HuH-7.5 (cell line): Measurements from ENCODE around the gene PHF21B.
"Not testable (repeated sequence)": the region's sequence is repeated elsewhere in the genome, so short reads cannot be mapped to it uniquely, and the experiment has no call there.

Experiments
- DNase-seq: peaks from one replicate; pipeline ENCODE4 v3.0.0; 2011; ENCODE audit warnings: low spot score

PHF21B gene

GRCh38 chr22:44933666-44934453 is 75.9 kb downstream of the PHF21B start:
- no peak for DNase-seq

DNA sequence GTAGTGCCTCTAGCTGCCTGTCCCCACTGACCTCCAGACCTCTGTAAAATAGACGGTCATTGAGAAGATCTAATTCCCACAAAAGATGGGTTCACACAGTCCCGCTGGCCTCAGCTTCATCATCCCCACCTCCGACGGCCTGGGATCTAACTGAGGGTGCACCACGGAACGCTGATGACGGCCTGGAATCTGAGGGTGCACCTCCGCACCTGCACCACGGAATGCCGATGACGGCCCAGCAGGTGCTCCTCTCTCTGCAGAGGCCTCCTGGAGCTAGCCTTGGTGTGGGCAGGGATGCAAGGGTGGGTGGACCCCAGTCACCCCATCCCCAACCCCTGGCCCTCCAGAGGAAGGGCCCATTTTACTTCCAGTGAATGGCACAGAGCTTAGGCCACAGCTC is 77.3 kb downstream of the PHF21B start:
- DNase-seq: no peak

DNA sequence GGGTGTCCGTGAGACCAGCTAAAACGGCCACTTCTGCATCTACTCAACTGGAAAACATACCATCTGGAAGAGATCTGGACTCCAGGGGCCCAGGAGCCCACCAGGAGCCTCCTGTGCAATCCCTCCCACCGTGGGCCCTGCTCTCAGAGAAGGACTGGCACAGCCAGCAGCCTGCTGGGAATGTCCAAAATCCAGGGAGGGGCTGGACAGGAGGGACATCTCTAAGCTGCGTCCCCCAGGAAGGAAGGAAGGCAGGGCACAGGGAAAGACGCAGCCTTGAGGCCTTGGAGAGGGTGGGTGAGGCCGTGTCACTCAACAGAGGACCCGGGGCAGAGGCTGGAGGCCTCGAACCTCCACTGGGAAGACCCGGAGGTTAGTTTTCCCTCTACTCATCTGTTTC is 78.0 kb downstream of the PHF21B start:
- no peak for DNase-seq

- DNase-seq: no peak
These were observed 78.7 kb downstream of the PHF21B start for GRCh38 chr22:44931077-44931540.

DNA sequence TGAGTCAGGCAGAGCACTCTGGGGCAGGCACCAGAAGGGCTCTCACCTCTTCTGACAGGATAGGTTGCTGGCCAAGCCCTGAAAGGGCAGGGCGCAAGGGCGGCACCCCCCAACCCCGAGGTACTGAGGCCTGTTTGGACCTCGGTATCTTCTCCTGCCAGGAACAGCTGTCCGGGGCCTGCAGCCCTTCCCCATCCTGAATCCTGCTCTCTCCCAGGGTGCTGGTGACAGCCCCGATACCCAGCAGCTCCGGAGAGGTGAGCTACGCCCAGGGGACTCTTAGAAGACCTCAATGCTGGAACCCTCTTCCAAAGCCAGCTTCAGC is 79.1 kb downstream of the PHF21B start:
- DNase-seq: no peak

GRCh38 chr22:44930016-44930710 is 79.6 kb downstream of the PHF21B start:
- DNase-seq: no peak

GRCh38 chr22:44929359-44930015 is 80.3 kb downstream of the PHF21B start:
- DNase-seq: no peak

GRCh38 chr22:44928711-44929358 is 81.0 kb downstream of the PHF21B start:
- DNase-seq: no peak

- no peak for DNase-seq
These were observed 81.7 kb downstream of the PHF21B start for GRCh38 chr22:44928136-44928463.

DNA sequence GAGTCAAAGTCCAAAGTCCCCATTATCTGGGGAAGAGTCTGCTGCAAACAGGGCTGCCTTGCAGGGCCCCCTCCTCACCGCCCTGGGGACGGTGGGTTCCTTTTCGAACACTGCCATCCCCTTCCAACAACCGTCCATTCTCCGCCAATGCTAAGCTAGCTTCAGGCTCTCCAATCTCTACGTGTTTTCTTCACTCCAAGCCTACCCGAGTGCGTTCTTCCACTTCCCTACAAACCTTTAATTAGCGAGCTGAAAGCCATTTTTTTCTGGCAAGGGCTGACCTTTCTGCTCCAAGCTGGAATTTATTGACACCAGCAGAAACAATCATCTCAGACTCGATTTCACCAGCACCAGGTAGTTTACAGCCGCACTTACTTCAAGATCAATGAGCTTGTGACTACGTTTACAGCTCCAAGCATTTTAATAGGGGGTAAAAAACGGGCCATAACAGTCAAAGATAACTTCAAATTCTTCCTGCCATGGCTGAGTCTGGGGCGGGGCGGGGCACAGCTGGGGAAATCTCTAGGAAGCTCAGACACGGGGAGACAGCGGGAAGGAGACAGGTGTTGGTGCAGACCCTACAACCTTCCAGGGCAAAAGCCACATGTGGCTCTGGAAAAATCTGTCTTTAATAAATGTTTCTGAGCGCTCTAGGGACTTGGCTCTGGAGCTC is 82.2 kb downstream of the PHF21B start:
- no peak for DNase-seq

DNA sequence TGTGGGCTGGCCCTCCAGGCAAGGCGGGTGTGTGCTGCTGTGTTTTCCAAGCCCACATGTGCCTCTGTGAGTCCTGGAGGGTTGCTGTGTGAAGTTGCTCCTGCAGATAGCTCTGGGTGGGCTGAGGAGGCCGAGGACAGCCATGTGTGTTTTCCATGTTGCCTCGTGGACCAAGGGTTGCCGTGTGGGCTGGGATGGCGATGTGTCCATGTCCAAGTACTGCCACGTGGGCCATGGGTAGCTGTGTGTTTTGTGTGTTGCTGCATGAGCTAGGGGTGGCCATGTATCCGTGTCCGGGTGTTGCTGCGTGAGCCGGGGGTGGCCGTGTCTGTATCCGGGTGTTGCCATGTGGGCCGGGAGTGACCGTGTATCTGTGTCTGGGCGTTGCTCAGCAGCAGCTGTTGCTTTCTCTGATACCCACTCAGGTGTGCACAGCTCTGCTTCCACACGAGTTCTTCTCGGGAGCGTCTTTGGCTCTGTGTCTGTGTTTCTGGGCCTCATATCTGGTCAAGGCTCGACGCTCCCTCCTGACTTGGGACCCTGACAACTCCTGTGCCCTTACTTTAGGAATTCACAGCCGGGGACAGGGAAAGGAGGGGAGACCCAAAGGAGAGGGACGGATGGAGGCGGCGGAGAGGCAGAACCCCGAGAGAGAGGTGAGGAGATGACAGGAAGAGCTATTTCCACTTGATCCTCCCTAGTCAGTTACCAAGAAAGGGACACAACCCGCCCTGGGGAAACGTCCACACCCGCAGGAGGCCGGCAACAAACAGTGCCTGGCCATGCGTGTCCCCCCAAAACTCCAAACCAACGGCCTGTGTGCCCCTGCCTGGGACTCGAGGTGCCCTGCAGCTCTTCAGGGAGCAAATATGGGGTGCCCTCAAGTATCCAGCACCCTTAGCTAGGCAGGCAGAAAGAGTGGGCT is 83.1 kb downstream of the PHF21B start:
- DNase-seq: no peak

DNA sequence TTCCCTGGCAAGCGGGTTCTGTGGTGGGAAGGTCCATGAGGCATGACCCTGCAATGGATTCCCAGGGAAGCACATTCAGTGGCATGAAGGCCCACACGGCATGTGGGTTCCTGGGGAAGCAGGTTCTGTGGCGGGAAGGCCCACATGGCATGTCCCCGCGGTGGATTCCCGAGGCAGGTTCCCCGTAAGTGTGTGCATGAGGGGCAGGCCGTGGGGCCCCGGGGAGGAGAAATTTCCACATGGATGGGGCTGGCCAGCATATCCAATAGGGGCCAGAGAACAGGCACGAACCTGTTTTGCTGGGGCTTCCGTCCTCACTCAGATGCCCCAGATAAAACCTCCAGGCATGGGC is 83.7 kb downstream of the PHF21B start:
- no peak for DNase-seq

GRCh38 chr22:44925465-44926123 is 84.2 kb downstream of the PHF21B start:
- no peak for DNase-seq

- no peak for DNase-seq
These were observed 85.1 kb downstream of the PHF21B start for GRCh38 chr22:44924710-44925109.

GRCh38 chr22:44924098-44924497 is 85.7 kb downstream of the PHF21B start:
- no peak for DNase-seq

- not testable (repeated sequence) for DNase-seq
These were observed 88.0 kb downstream of the PHF21B start for GRCh38 chr22:44921766-44922165.

GRCh38 chr22:44920183-44920582 is 89.6 kb downstream of the PHF21B start:
- no peak for DNase-seq

GRCh38 chr22:44919691-44920090 is 90.1 kb downstream of the PHF21B start:
- DNase-seq: no peak

GRCh38 chr22:44918925-44919392 is 90.8 kb downstream of the PHF21B start:
- DNase-seq: no peak

DNA sequence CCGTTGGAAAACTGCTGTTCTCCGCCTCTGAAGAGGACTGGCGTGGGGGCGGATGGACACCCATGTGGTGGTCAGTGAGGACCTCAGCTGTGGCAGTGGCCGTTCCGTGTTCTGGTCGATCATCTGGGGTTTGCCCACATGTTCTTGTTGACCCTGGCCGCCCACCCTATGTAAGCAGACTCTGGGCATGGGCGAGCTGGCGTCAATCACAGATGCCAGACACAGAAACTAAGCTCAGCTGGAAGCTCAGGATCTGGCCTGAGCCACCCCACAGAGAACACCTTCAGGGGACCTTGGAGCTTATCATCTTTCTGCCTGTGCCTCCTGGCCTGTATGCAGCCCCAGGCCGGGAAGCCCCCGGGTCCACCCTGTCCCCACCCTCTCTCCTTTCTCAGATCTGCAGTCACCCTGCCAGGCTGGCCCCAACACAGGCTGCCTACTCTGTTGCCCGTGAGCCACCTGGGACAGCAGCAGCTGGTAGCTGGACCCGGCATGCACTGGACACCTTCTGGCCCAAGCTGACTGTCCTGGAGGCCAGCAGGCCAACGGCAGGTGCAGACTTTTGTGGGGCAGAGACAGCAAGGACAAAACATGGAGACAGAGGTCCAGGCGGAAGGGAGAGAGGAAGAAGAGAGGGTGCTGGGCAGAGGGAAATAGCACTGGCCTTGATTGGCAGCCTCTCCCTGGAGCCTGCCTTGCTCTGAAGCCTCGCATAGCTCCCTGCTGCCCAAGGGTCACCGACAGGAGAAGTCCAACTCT is 91.5 kb downstream of the PHF21B start:
- DNase-seq: no peak
